HL-60 (cell line): Measurements from ENCODE around the gene TLL1.

Source experiments
- DNase-seq, 2 experiments: peaks; one replicate each; pipeline ENCODE4 v3.0.0-alpha.2; 2010 to 2020; ENCODE audit warnings: low read depth in 1 of 2, low spot score in 1 of 2
- H3K27ac ChIP-seq: fragments of 250-450 bp; sonication (Bioruptor Pico); replicated peaks from 2 replicates; pipeline ENCODE4 v1.5.1; 2020; ENCODE audit warnings: mild to moderate bottlenecking, moderate library complexity
- H3K27me3 ChIP-seq: fragments of 250-450 bp; sonication (Bioruptor Pico); 2 replicates; pipeline ENCODE4 v1.5.1; 2021; ENCODE audit warnings: mild to moderate bottlenecking, moderate library complexity; ENCODE audit not compliant: insufficient read depth, poor library complexity, severe bottlenecking
- H3K4me3 ChIP-seq: replicated peaks from 2 replicates; pipeline ENCODE4 v1.5.1; 2011; ENCODE audit warnings: mild to moderate bottlenecking, control low read depth, low read length; ENCODE audit not compliant: insufficient read depth
- CTCF ChIP-seq: IDR thresholded peaks from one replicate; pipeline ENCODE4 v1.5.1; 2011; ENCODE audit warnings: low read length, control low read depth, inconsistent platforms; ENCODE audit not compliant: insufficient read depth
- GABPA ChIP-seq: IDR thresholded peaks from 2 replicates; pipeline ENCODE4 v1.6.1; 2012; ENCODE audit warnings: low read depth
- POLR2AphosphoS5 ChIP-seq: IDR thresholded peaks from 2 replicates; pipeline ENCODE4 v1.6.1; 2012; ENCODE audit warnings: low read depth
- REST ChIP-seq: IDR thresholded peaks from 2 replicates; pipeline ENCODE4 v1.6.1; 2012; ENCODE audit warnings: low read depth; ENCODE audit not compliant: insufficient replicate concordance
- SPI1 ChIP-seq: IDR thresholded peaks from 2 replicates; pipeline ENCODE4 v1.6.1; 2012; ENCODE audit warnings: low read depth, mild to moderate bottlenecking, borderline replicate concordance

Gene TLL1

GRCh38 chr4:166088576-166088975 is 215.5 kb downstream of the TLL1 start:
- Histone ChIP-seq H3K27me3 (no peaks in the 10 kb centered on the region), H3K4me3 (no peak overlapping the region), H3K27ac (no peak overlapping the region)
- no peak for DNase-seq
- TF ChIP-seq SPI1 (no peak), GABPA (no peak), REST (no peak), CTCF (no peak), POLR2AphosphoS5 (no peak)

GRCh38 chr4:166091146-166091545 is 218.1 kb downstream of the TLL1 start:
- H3K27ac ChIP-seq, result no peak overlapping the region
- no peaks in the 10 kb centered on the region for H3K27me3 ChIP-seq
- TF ChIP-seq SPI1, result no peak
- TF ChIP-seq REST, result no peak
- no peak for TF ChIP-seq CTCF
- no peak for TF ChIP-seq GABPA
- no peak for TF ChIP-seq POLR2AphosphoS5
- no peak overlapping the region for H3K4me3 ChIP-seq
- DNase-seq, result no peak

- H3K4me3 ChIP-seq, result no peak overlapping the region
- DNase-seq, result no peak
- peak; percentile 50 for TF ChIP-seq CTCF
- no peak for TF ChIP-seq POLR2AphosphoS5
- no peak overlapping the region for H3K27ac ChIP-seq
- H3K27me3 ChIP-seq, result no peaks in the 10 kb centered on the region
Measured at GRCh38 chr4:166091912-166092510, 219.0 kb downstream of the TLL1 start.

GRCh38 chr4:166092797-166093290 is 219.8 kb downstream of the TLL1 start:
- Histone ChIP-seq H3K4me3 (no peak overlapping the region), H3K27ac (no peak overlapping the region), H3K27me3 (no peaks in the 10 kb centered on the region)
- TF ChIP-seq SPI1 (no peak), GABPA (no peak), CTCF (no peak), REST (no peak), POLR2AphosphoS5 (no peak)
- DNase-seq, result no peak
